Neutrophil (primary cell): ENCODE measurements around the gene CROT.

Source experiments
- H3K27ac ChIP-seq: fragments of 200-600 bp; sonication (generic); 2 replicates; pipeline ENCODE4 v1.5.1; 2016; ENCODE audit warnings: mild to moderate bottlenecking, moderate library complexity
- H3K27me3 ChIP-seq: fragments of 200-600 bp; sonication (generic); 2 replicates; pipeline ENCODE4 v1.6.0; 2016; ENCODE audit warnings: mild to moderate bottlenecking
- H3K36me3 ChIP-seq: fragments of 200-600 bp; sonication (generic); 2 replicates; pipeline ENCODE4 v1.5.1; 2017
- H3K4me1 ChIP-seq, 2 experiments: fragments of 200-600 bp in 1 of 2; sonication (generic) in 1 of 2; 1 replicate in 1 of 2; 2 replicates in 1 of 2; pipeline versions ENCODE4 v1.5.1 to v1.6.1; 2013 to 2016; ENCODE audit warnings: low read depth in 1 of 2, low read length in 1 of 2, mild to moderate bottlenecking in 1 of 2, moderate library complexity in 1 of 2; ENCODE audit not compliant: control insufficient read depth in 1 of 2, insufficient read depth in 1 of 2
- H3K4me3 ChIP-seq, 2 experiments: fragments of 200-600 bp in 1 of 2; sonication (generic) in 1 of 2; 1 replicate in 1 of 2; 2 replicates in 1 of 2; pipeline ENCODE4 v1.5.1; 2013 to 2016; ENCODE audit warnings: low read depth in 1 of 2, low read length in 1 of 2, mild to moderate bottlenecking in 1 of 2, moderate library complexity in 1 of 2
- H3K9me3 ChIP-seq: fragments of 200-600 bp; sonication (generic); 2 replicates; pipeline ENCODE4 v1.5.1; 2016
- CTCF ChIP-seq: fragments of 200-600 bp; sonication (generic); IDR thresholded peaks from 2 replicates; pipeline ENCODE4 v1.5.1; 2016; ENCODE audit warnings: antibody characterized with exemption

The CROT gene

GRCh38 chr7:87432536-87432935 lies 87.1 kb downstream of the CROT start:
- H3K4me3 ChIP-seq: no peak overlapping the region
- no peaks in the 10 kb centered on the region for H3K4me1 ChIP-seq
- H3K9me3 ChIP-seq: no peaks in the 10 kb centered on the region
- no peaks in the 10 kb centered on the region for H3K36me3 ChIP-seq
- no peak overlapping the region for H3K27ac ChIP-seq
- H3K27me3 ChIP-seq: no peaks in the 10 kb centered on the region
- no peak for TF ChIP-seq CTCF

- Histone ChIP-seq H3K4me1 (no peaks in the 10 kb centered on the region), H3K4me3 (no peak overlapping the region), H3K27me3 (no peaks in the 10 kb centered on the region), H3K9me3 (no peaks in the 10 kb centered on the region), H3K36me3 (no peaks in the 10 kb centered on the region), H3K27ac (no peak overlapping the region)
- TF ChIP-seq CTCF: no peak
Observed at GRCh38 chr7:87435546-87435945, 90.1 kb downstream of the CROT start.

GRCh38 chr7:87445897-87446296 lies 100.4 kb downstream of the CROT start:
- H3K9me3 ChIP-seq: no peaks in the 10 kb centered on the region
- H3K4me3 ChIP-seq: no peak overlapping the region
- TF ChIP-seq CTCF: no peak
- no peak overlapping the region for H3K27ac ChIP-seq
- H3K36me3 ChIP-seq: no peaks in the 10 kb centered on the region
- H3K27me3 ChIP-seq: no peaks in the 10 kb centered on the region
- H3K4me1 ChIP-seq: no peaks in the 10 kb centered on the region

- no peaks in the 10 kb centered on the region for H3K4me1 ChIP-seq
- H3K4me3 ChIP-seq: no peak overlapping the region
- no peaks in the 10 kb centered on the region for H3K27me3 ChIP-seq
- H3K27ac ChIP-seq: no peak overlapping the region
- no peaks in the 10 kb centered on the region for H3K9me3 ChIP-seq
- TF ChIP-seq CTCF: no peak
- no peaks in the 10 kb centered on the region for H3K36me3 ChIP-seq
Observed at GRCh38 chr7:87447116-87447635, 101.7 kb downstream of the CROT start.

GRCh38 chr7:87448388-87448787 lies 102.9 kb downstream of the CROT start:
- Histone ChIP-seq H3K9me3 (no peaks in the 10 kb centered on the region), H3K4me3 (no peak overlapping the region), H3K27me3 (no peaks in the 10 kb centered on the region), H3K4me1 (no peaks in the 10 kb centered on the region), H3K36me3 (no peaks in the 10 kb centered on the region), H3K27ac (no peak overlapping the region)
- no peak for TF ChIP-seq CTCF
